ENCODE results near the gene PLEK2.

Gene PLEK2

GRCh38 chr14:67395086-67395875 is 16.7 kb downstream of the PLEK2 start:
- H3K27ac ChIP-seq, result no peak overlapping the region
- TF ChIP-seq ZFX (IDR thresholded peaks at IDR 0.05; ENCODE audit: borderline replicate concordance), result no peak
- TF ChIP-seq CTCF (IDR thresholded peaks at IDR 0.05), result no peak

GRCh38 chr14:67393689-67394088 is 18.3 kb downstream of the PLEK2 start:
- TF ChIP-seq ZFX (IDR thresholded peaks at IDR 0.05; ENCODE audit: borderline replicate concordance), result no peak
- no peak for TF ChIP-seq CTCF (IDR thresholded peaks at IDR 0.05)
- no peak overlapping the region for H3K27ac ChIP-seq

GRCh38 chr14:67392800-67393199 is 19.2 kb downstream of the PLEK2 start:
- no peak for TF ChIP-seq CTCF (IDR thresholded peaks at IDR 0.05)
- no peak for TF ChIP-seq ZFX (IDR thresholded peaks at IDR 0.05; ENCODE audit: borderline replicate concordance)
- no peak overlapping the region for H3K27ac ChIP-seq

GRCh38 chr14:67392123-67392522 is 19.8 kb downstream of the PLEK2 start:
- no peak overlapping the region for H3K27ac ChIP-seq

GRCh38 chr14:67391268-67391667 is 20.7 kb downstream of the PLEK2 start:
- no peak for TF ChIP-seq CTCF (IDR thresholded peaks at IDR 0.05)
- TF ChIP-seq ZFX (IDR thresholded peaks at IDR 0.05; ENCODE audit: borderline replicate concordance), result no peak

More at GRCh38 chr14:67392123-67392522, 19.8 kb downstream of the PLEK2 start:
- no peak for TF ChIP-seq CTCF (IDR thresholded peaks at IDR 0.05)
- no peak for TF ChIP-seq ZFX (IDR thresholded peaks at IDR 0.05; ENCODE audit: borderline replicate concordance)

GRCh38 chr14:67389811-67390534 is 22.0 kb downstream of the PLEK2 start:
- no peak overlapping the region for H3K27ac ChIP-seq

More at GRCh38 chr14:67391268-67391667, 20.7 kb downstream of the PLEK2 start:
- no peak overlapping the region for H3K27ac ChIP-seq

GRCh38 chr14:67389275-67389674 is 22.7 kb downstream of the PLEK2 start:
- H3K27ac ChIP-seq, result no peak overlapping the region
- TF ChIP-seq CTCF (IDR thresholded peaks at IDR 0.05), result no peak
- TF ChIP-seq ZFX (IDR thresholded peaks at IDR 0.05; ENCODE audit: borderline replicate concordance), result no peak

More at GRCh38 chr14:67389811-67390534, 22.0 kb downstream of the PLEK2 start:
- TF ChIP-seq ZFX (IDR thresholded peaks at IDR 0.05; ENCODE audit: borderline replicate concordance), result no peak

All from 22Rv1 (cell line).